ENCODE measurements around the gene PSTPIP2. TPM values are rescaled to one million over a fixed set of nuclear protein-coding genes. Genes with fewer than 3 reads are reported as not detected.

PSTPIP2 gene
- total and polyA plus RNA-seq, 9 of the 15 experiments (the other 6 are each of a cell fraction or from before 2014, with no cell fraction given): 14.0 to 45.7 (median 27.1) TPM

- BruUV-seq (replicated peaks): no TSS peak
- POLR2A ChIA-PET: no interaction called here
- H3K27me3 ChIP-seq (ENCODE audit: control insufficient read depth in 2 of 2, insufficient read depth in 2 of 2, low read length in 2 of 2): no peaks in the 10 kb centered on the region
- intact Hi-C loops (cut with micrococcal nuclease) (no loop called here), in situ Hi-C loops (cut with MboI) (no loop called here)
- H3K27ac ChIP-seq (ENCODE audit: extremely low read depth, low read depth, low read length): no peak overlapping the region
- no peak overlapping the region for H2AFZ ChIP-seq (ENCODE audit: low read depth, low read length)
- no peak for DNase-seq (ENCODE audit: extremely low read depth in 1 of 4, low spot score in 3 of 4)
- TF ChIP-seq GATAD2B (IDR thresholded peaks at IDR 0.05; ENCODE audit: borderline replicate concordance) (no peak), CHD4 (IDR thresholded peaks at IDR 0.05; ENCODE audit: insufficient read depth, insufficient replicate concordance, low read depth, low read length, poor library complexity, severe bottlenecking) (no peak), HBP1 (CRISPR knock-in tag; IDR thresholded peaks at IDR 0.05) (no peak), EP300 (IDR thresholded peaks at IDR 0.05; ENCODE audit: low read length) (no peak), GTF2F1 (IDR thresholded peaks at IDR 0.05; ENCODE audit: low read depth, low read length) (no peak)
- no peak overlapping the region for H3K9ac ChIP-seq (ENCODE audit: insufficient read depth in 1 of 2, low read depth in 2 of 2, low read length in 2 of 2)
- WGBS (ENCODE audit: insufficient coverage, low coverage, missing lambda C conversion rate): 88% methylated on average over 5 of the region's 6 CpGs
- peaks cover 35% of the 10 kb centered on the region for H3K79me2 ChIP-seq (ENCODE audit: control insufficient read depth, insufficient read depth, low read length)
- ATAC-seq: no peak
- no peak for FAIRE-seq
- no peak overlapping the region for H3K4me3 ChIP-seq
- H3K4me2 ChIP-seq (ENCODE audit: insufficient read depth, low read length): no peak overlapping the region
- H3K9me3 ChIP-seq (replicated peaks; ENCODE audit: control insufficient read depth, insufficient read depth, low read depth, low read length): no peaks in the 10 kb centered on the region
- H4K20me1 ChIP-seq (replicated peaks; ENCODE audit: control insufficient read depth, insufficient read depth, low read length): no peaks in the 10 kb centered on the region
- 0 out of 3 replicates have a peak, but pooled peaks cover 4% of the 10 kb centered on the region for H3K36me3 ChIP-seq (ENCODE audit: control insufficient read depth, insufficient read depth, low read length)
- peaks cover 6 to 28% of the 10 kb centered on the region in 2 experiments; a peak in 4 of 5 replicates for H3K4me1 ChIP-seq (replicated peaks in 1 of 2; ENCODE audit: control insufficient read depth in 2 of 2, insufficient read depth in 2 of 2, low read length in 2 of 2)
- CTCF ChIA-PET (ENCODE audit: low intra/inter-chr PET ratio): no interaction called here
- H3K9me1 ChIP-seq (ENCODE audit: control insufficient read depth, insufficient read depth, low read length): no peaks in the 10 kb centered on the region
These were observed 18.5 kb downstream of the PSTPIP2 start for GRCh38 chr18:46053368-46054095.
